BLaER1 treated with 17β-estradiol and CSF1 and Interleukin-3, amounts not matched to agents 10 nM and 100 nM (cell line): ENCODE results near the gene RDH5.

Source experiments
- H3K27ac ChIP-seq, 11 experiments: shearing (Covaris generic); formaldehyde crosslinking; 2 replicates each; pipeline ENCODE4 v1.8.1; 2022
- H3K27me3 ChIP-seq, 11 experiments: shearing (Covaris generic); formaldehyde crosslinking; 2 replicates each; pipeline ENCODE4 v1.8.1; 2022
- H3K36me3 ChIP-seq, 11 experiments: shearing (Covaris generic); formaldehyde crosslinking; 2 replicates each; pipeline ENCODE4 v1.8.1; 2022
- H3K4me1 ChIP-seq, 10 experiments: shearing (Covaris generic); formaldehyde crosslinking; 2 replicates each; pipeline ENCODE4 v1.8.1; 2022
- H3K4me2 ChIP-seq, 11 experiments: shearing (Covaris generic); formaldehyde crosslinking; 2 replicates each; pipeline ENCODE4 v1.8.1; 2022
- H3K4me3 ChIP-seq, 10 experiments: shearing (Covaris generic); formaldehyde crosslinking; 2 replicates each; pipeline ENCODE4 v1.8.1; 2022
- H3K9ac ChIP-seq, 11 experiments: shearing (Covaris generic); formaldehyde crosslinking; 2 replicates each; pipeline ENCODE4 v1.8.1; 2022
- H3K9me3 ChIP-seq, 11 experiments: shearing (Covaris generic); formaldehyde crosslinking; replicated peaks in 1 of 11; 2 replicates each; pipeline ENCODE4 v1.8.1; 2022
- H4K20me1 ChIP-seq, 11 experiments: shearing (Covaris generic); formaldehyde crosslinking; 2 replicates each; pipeline ENCODE4 v1.8.1; 2022
- Cebpa-rat ChIP-seq, 11 experiments: shearing (Covaris generic); IDR thresholded peaks; 2 replicates each; pipeline ENCODE4 v1.8.1; 2022

The RDH5 gene

GRCh38 chr12:55707841-55708694 is 12.1 kb upstream of the RDH5 start, which contains the start of gene ITGA7:
Gene ITGA7, minus strand, starts transcription at chr12:55707904. Its CDS starts 222 bp downstream, at chr12:55707682.
- peak within 1 kb of the TSS; percentile 79 to 98 (median 95) for H3K4me2 ChIP-seq
- H3K27me3 ChIP-seq: peaks cover 13 to 51% (median 14%) of the 10 kb centered on the region in 11 experiments
- 0 out of 22 replicates have a peak within 1 kb of the TSS, but pooled peaks of 1 of the 11 experiments have one; percentile 18 for H3K27ac ChIP-seq
- peak within 1 kb of the TSS; percentile 38 to 69 (median 56) for H3K4me3 ChIP-seq
- no peak for TF ChIP-seq Cebpa-rat (IDR thresholded peaks at IDR 0.05)
- H3K9ac ChIP-seq: peak within 1 kb of the TSS in 9 of 11 experiments; percentile 17 to 70 (median 53); a peak in 14 of 22 replicates
- H3K4me1 ChIP-seq: peaks cover 23 to 45% (median 40%) of the 10 kb centered on the region in 10 experiments
- peaks cover 0 to 8% (median 0%) of the 10 kb centered on the region in 11 experiments; a peak in 2 of 22 replicates for H4K20me1 ChIP-seq
- H3K36me3 ChIP-seq: no peaks in the 10 kb centered on the region
- no peaks in the 10 kb centered on the region for H3K9me3 ChIP-seq

DNA sequence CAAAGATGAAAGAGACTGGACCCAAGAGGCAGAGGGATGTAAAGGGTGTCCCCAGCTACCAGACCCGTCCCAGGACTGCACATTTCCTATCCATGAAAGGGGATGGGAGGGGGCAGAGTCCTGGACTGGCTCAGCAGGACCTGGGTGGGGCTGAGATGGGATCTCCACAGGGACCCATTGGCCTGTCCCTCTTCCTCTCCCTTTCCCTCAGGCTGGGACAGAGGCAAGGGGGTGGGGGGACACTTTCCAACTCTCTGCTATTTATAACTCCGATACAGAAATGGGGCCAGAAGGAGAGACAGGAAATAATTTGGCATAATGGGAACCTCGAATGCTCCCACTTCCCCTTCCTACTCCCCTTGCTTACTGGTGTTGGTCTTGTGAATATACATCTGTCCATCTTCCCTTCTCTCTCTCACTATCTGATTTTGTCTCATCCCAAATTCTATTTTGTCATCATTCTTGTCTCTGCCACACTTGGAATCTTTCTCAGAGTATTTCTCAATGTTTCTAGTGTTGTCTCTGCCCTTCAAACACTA is 11.4 kb upstream of the RDH5 start:
- Histone ChIP-seq H4K20me1 (peaks cover 0 to 8% (median 0%) of the 10 kb centered on the region in 11 experiments; a peak in 2 of 22 replicates), H3K36me3 (no peaks in the 10 kb centered on the region), H3K27ac (no peak overlapping the region), H3K9ac (no peak overlapping the region), H3K9me3 (no peaks in the 10 kb centered on the region), H3K4me1 (peaks cover 23 to 45% (median 40%) of the 10 kb centered on the region in 10 experiments), H3K4me3 (peak overlapping the region in 6 of 10 experiments; percentile 14 to 69 (median 54); a peak in 6 of 20 replicates), H3K4me2 (peak overlapping the region; percentile 79 to 98 (median 95)), H3K27me3 (peaks cover 13 to 51% (median 14%) of the 10 kb centered on the region in 11 experiments)
- TF ChIP-seq Cebpa-rat (IDR thresholded peaks at IDR 0.05): no peak

DNA sequence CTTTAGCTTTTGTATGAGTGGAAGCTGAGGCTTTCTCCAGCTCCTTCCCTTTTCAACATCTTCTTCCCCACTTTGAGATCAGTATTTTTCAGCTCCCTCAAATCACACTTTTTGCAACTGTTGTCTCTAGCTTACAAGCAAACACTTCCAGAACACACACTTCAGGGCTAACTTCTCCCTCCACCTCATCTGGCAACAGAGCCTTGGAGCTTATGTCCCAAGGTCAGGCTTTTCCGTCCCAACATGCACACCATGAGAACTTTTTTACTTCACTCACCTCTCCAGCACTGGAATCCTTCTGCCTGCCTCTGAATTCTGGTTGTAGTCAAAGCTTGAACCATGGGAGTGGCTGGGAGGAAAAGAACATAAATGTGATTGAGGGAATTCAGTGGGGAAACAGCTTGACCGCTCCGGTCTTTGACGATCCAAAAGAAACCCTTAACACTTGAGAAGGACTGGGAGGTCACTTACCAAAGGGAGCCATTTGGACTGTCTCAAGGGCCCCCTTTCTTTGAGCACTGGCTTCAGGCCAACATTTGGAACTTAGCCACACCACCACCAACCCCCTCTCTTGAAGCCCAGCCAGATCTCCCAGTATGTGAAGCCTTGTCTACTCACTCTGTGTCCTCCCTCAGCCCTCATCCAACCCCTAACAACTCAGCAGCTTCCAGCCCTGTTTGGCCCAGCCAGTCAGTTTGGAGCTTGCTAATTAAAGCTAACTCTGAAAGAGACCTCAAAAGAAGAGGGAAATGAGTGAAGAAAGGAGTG is 8.2 kb upstream of the RDH5 start:
- Histone ChIP-seq H3K4me2 (no peak overlapping the region), H3K4me1 (peaks cover 32 to 43% (median 41%) of the 10 kb centered on the region in 10 experiments), H4K20me1 (peaks cover 0 to 12% (median 0%) of the 10 kb centered on the region in 11 experiments; a peak in 4 of 22 replicates), H3K27ac (no peak overlapping the region), H3K9ac (no peak overlapping the region), H3K4me3 (no peak overlapping the region), H3K36me3 (no peaks in the 10 kb centered on the region), H3K9me3 (no peaks in the 10 kb centered on the region), H3K27me3 (peaks cover 5 to 39% (median 6%) of the 10 kb centered on the region in 11 experiments)
- no peak for TF ChIP-seq Cebpa-rat (IDR thresholded peaks at IDR 0.05)

DNA sequence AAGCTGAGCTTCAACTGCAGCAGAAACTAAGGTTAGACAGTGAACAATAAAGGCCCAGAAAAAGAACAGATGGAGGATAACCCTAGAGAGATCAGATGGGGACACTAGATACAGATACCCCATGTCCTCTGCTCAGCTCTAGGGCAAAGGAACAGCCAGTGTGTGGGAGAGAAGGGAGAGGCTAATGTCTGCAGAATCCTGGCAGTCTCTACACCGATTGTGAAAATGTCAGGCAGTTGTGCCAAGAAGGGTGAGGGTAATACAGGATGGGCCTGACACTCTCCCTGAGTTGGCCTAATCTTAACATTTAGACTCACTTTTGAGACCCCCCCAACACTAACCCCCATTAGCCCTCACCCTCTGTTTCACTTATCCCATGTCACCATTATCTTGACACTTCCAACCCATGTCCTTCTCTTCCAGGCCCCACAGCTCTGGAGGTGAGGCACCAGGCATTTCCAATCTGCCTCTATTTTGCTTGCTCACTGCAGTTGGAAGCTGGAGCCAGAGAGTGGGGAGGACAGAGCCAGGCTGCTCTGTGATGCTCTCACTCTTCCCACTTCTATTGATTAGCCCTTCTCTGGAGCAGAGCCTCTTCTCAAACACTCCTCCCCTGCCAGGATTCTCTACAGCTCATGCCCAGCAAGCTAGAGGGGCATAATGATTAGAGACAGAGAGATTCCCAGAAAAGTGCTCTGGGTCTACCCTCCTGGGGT is 7.3 kb upstream of the RDH5 start:
- peaks cover 0 to 33% (median 0%) of the 10 kb centered on the region in 11 experiments; a peak in 9 of 22 replicates for H3K27me3 ChIP-seq
- H3K4me2 ChIP-seq: no peak overlapping the region
- no peak overlapping the region for H3K4me3 ChIP-seq
- H3K36me3 ChIP-seq: no peaks in the 10 kb centered on the region
- TF ChIP-seq Cebpa-rat (IDR thresholded peaks at IDR 0.05): no peak
- no peak overlapping the region for H3K27ac ChIP-seq
- H4K20me1 ChIP-seq: peaks cover 0 to 20% (median 0%) of the 10 kb centered on the region in 11 experiments; a peak in 4 of 22 replicates
- H3K9me3 ChIP-seq: no peaks in the 10 kb centered on the region
- no peak overlapping the region for H3K9ac ChIP-seq
- H3K4me1 ChIP-seq: peaks cover 35 to 45% (median 44%) of the 10 kb centered on the region in 10 experiments

- H3K27ac ChIP-seq: no peak overlapping the region
- no peak overlapping the region for H3K4me2 ChIP-seq
Observed at GRCh38 chr12:55713721-55714120, 6.5 kb upstream of the RDH5 start.

DNA sequence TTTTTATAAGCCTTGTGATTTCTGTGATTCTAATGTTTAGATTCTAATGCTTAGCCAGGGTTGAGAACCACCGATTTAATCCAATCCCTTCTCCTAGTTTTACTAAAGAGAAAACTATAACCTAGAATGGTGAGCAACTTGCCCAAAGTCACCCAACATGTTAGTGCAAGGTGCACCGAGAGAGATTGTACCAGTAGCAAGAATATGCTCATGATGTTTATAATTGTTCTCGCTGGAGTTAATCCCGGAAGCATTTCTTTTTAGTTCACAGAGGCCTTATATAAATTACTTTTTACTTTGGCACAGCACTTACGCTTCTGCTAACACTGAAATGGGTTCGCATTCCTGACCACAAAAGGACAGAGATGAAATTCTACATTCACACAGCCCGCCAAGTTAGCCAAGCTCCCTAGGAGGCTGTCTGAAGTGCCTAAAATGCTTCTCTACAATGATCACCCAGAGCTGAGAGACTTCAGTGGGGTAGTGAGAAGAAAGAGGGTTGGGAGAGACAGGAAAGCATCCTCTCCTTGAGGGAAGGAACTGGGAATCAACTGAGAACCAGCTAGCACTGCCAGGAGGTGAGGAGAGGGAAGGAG is 4.9 kb upstream of the RDH5 start:
- Histone ChIP-seq H3K27me3 (peaks cover 0 to 24% (median 0%) of the 10 kb centered on the region in 11 experiments; a peak in 5 of 22 replicates), H3K4me2 (peak overlapping the region; percentile 81 to 98 (median 94)), H3K4me3 (peak overlapping the region; percentile 61 to 90 (median 78); a peak in 18 of 20 replicates), H3K27ac (peak overlapping the region; percentile 83 to 94 (median 89); a peak in 20 of 22 replicates), H3K4me1 (peaks cover 41 to 49% (median 47%) of the 10 kb centered on the region in 10 experiments), H3K9ac (peak overlapping the region; percentile 82 to 91 (median 88); a peak in 18 of 22 replicates), H3K9me3 (no peaks in the 10 kb centered on the region), H3K36me3 (peaks cover 0 to 18% (median 15%) of the 10 kb centered on the region in 11 experiments; a peak in 15 of 22 replicates), H4K20me1 (peaks cover 0 to 35% (median 0%) of the 10 kb centered on the region in 11 experiments; a peak in 4 of 22 replicates)
- no peak for TF ChIP-seq Cebpa-rat (IDR thresholded peaks at IDR 0.05)

More at GRCh38 chr12:55713721-55714120, 6.5 kb upstream of the RDH5 start:
- Histone ChIP-seq H3K9ac (no peak overlapping the region), H3K36me3 (peaks cover 0 to 3% (median under 1%) of the 10 kb centered on the region in 11 experiments; a peak in 7 of 22 replicates), H3K27me3 (peaks cover 0 to 33% (median 0%) of the 10 kb centered on the region in 11 experiments; a peak in 9 of 22 replicates), H4K20me1 (peaks cover 0 to 27% (median 0%) of the 10 kb centered on the region in 11 experiments; a peak in 4 of 22 replicates), H3K9me3 (no peaks in the 10 kb centered on the region), H3K4me1 (peaks cover 39 to 47% (median 44%) of the 10 kb centered on the region in 10 experiments), H3K4me3 (no peak overlapping the region)
- no peak for TF ChIP-seq Cebpa-rat (IDR thresholded peaks at IDR 0.05)

DNA sequence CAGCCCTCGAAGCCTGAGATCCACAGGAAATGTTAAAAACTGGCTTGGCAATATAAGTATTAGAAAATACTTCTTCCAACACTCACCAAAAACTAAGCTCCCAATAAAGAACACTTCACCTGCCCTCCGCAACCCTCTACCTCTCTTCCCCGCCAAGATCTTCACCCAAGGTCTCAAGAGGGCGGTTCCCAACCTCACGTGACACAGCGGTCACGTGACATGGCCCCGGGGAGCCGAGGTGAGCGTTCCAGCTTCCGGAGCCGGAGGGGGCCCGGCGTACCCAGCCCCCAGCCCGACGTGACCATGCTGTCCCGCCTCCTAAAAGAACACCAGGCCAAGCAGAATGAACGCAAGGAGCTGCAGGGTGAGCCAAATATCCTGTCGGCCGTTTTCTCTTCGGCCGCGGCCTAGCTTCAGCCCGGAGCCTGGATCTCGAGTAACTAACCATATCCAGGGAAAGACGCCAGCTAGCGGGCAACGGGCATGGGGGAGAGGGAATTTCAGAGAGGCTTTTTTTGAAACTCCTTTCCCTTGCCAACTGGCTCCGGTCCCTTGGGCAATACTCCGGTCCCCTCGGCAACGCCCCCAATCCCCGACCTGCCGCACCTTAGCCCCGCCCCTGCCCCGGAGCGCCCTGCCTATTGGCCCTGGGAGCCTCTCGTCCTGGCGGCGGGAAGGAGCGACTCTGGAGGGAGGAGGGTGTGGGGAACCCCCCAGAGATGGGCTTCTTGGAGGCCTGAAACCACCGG is 4.2 kb upstream of the RDH5 start, which contains the start of gene BLOC1S1:
Gene BLOC1S1 (plus strand): TSS at position 214 of the 749 bp plus-strand sequence. CDS start 6 bp downstream, at position 220.
- TF ChIP-seq Cebpa-rat (IDR thresholded peaks at IDR 0.05): no peak
- H3K4me2 ChIP-seq: peak within 1 kb of the TSS; percentile 81 to 98 (median 94)
- peaks cover 0 to 38% (median 0%) of the 10 kb centered on the region in 11 experiments; a peak in 5 of 22 replicates for H4K20me1 ChIP-seq
- peaks cover 0 to 16% (median 0%) of the 10 kb centered on the region in 11 experiments; a peak in 4 of 22 replicates for H3K27me3 ChIP-seq
- H3K4me1 ChIP-seq: peaks cover 41 to 56% (median 55%) of the 10 kb centered on the region in 10 experiments
- H3K9me3 ChIP-seq: no peaks in the 10 kb centered on the region
- peak within 1 kb of the TSS; percentile 82 to 91 (median 88) for H3K9ac ChIP-seq
- H3K36me3 ChIP-seq: peaks cover 0 to 20% (median 15%) of the 10 kb centered on the region in 11 experiments; a peak in 15 of 22 replicates
- peak within 1 kb of the TSS; percentile 61 to 90 (median 78) for H3K4me3 ChIP-seq
- H3K27ac ChIP-seq: peak within 1 kb of the TSS; percentile 83 to 94 (median 89)
